OCI-LY1 (cell line): ENCODE data around the gene ESR2.

Experiments used
- EZH2 ChIP-seq: fragments of 200-600 bp; sonication (generic), shearing (Covaris generic); IDR thresholded peaks from 2 replicates; pipeline ENCODE4 v1.8.0; 2017; ENCODE audit warnings: borderline replicate concordance, mixed run types, mild to moderate bottlenecking, antibody characterized with exemption, low read length, moderate library complexity, mixed read lengths
- TF ChIP-seq, protein P1 (sequence below): fragments of 200-600 bp; sonication (generic), shearing (Covaris generic); IDR thresholded peaks from 2 replicates; pipeline ENCODE4 v1.5.1; 2017; ENCODE audit warnings: mild to moderate bottlenecking, antibody characterized with exemption, low read length, moderate library complexity, mixed read lengths

DNA sequence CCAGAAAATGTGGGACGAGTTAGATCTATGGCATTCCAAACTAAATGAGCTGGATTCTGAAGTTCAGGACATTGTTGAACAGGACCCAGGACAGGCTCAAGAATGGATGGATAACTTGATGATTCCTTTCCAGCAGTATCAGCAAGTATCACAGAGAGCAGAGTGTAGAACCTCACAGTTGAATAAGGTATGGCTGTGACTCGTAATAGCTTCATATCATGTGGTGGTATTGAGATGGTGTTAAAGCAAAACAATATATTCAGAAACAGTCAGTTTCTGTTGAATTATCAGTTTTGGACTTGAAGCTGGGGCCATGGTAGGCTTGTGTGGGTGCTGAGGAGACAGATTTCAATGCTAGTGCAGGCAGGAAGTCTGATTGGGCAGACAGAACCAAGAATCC, 213.7 kb downstream of the ESR2 start:
- TF ChIP-seq, protein P1, sequence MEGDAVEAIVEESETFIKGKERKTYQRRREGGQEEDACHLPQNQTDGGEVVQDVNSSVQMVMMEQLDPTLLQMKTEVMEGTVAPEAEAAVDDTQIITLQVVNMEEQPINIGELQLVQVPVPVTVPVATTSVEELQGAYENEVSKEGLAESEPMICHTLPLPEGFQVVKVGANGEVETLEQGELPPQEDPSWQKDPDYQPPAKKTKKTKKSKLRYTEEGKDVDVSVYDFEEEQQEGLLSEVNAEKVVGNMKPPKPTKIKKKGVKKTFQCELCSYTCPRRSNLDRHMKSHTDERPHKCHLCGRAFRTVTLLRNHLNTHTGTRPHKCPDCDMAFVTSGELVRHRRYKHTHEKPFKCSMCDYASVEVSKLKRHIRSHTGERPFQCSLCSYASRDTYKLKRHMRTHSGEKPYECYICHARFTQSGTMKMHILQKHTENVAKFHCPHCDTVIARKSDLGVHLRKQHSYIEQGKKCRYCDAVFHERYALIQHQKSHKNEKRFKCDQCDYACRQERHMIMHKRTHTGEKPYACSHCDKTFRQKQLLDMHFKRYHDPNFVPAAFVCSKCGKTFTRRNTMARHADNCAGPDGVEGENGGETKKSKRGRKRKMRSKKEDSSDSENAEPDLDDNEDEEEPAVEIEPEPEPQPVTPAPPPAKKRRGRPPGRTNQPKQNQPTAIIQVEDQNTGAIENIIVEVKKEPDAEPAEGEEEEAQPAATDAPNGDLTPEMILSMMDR: no peak
- no peak for TF ChIP-seq EZH2
